DMS79 treated with DMSO at 0.1 percent for 48 hours (cell line): ENCODE results near the gene SLC66A1.

ENCODE experiments used
- DNase-seq: peaks from one replicate; lab custom pipeline; 2025; lab: John Stamatoyannopoulos, UW

Gene SLC66A1

GRCh38 chr1:19377812-19378718 lies 65.9 kb downstream of the SLC66A1 start:
- no peak for DNase-seq
